HG02870 (cell line): ENCODE measurements around the gene MKLN1.

Experiments used
- ATAC-seq: cut with Tn5 transposase; IDR thresholded peaks from one replicate; pipeline ENCODE4 v1.9.1; 2021; ENCODE audit warnings: mild to moderate bottlenecking, moderate library complexity; ENCODE audit not compliant: unreplicated experiment

The MKLN1 gene

DNA sequence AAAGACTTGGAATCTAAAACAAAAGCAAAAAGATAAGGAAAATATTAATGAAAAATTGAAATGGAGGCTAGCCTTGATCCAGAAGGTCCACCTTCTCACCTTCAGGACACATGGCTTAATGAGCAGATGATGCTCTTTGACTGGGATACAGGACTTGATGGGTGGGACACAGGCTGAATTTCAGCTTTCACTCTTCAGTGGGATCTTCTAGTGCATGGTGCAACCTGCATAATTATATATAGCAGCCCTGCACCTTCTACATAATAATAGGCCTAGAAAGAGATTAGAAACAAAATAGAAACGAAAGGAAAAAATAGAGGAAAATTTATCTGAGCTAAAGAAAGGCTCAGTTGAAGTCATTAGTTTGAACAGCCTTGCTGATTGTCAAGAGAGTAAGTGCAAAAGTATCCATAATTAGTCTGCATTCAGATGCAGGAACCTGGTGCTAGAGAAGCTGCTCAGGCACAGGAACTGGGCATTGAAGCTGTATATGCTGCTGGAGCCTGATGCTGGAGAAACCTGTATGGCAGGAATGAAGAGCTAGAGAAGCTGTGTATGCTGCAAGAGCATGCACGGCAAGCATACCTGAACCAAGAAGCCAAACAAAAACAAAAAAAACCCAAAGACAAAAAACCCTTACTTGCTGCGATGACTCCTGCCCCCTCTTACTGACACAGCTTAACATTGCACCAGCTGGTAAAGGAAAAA is 19.4 kb downstream of the MKLN1 start:
- ATAC-seq, result no peak

DNA sequence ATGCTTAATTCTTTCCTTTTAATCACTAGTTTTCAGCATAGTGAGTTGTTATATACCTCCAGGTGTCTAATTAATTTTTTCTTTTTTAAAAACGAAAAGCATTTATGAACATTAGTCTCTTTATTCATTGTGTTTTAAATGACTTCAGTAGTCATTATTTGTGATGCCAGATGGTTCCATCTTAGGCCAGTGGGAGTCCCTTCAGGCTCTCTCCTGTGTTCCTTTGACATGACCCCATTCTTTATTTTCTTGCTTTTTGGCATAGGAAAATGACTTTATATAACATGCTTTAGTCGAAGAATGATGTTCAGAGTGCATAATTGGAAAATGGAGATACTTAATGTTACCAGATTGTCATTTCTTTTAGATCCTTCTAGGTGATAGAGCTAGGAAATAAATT is 24.4 kb downstream of the MKLN1 start:
- ATAC-seq, result no peak

DNA sequence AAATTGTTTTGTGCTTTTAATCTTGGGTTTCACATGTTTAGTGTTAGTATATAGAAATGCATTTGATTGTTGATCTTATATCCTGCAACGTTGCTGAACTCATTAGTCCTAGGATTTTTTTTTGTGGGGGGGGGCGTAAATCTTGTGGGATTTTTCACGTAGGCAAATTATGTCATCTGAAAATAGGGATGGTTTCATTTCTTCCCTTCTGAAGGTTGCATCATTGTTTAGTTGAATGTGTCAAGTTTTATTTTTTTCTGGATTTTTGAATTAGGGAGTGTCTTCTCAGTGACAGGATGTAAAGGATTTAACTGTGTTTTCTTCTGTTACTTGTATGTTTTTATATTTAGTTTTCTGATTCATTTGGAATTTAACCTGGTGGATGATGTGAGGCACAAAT is 26.7 kb downstream of the MKLN1 start:
- ATAC-seq, result no peak

DNA sequence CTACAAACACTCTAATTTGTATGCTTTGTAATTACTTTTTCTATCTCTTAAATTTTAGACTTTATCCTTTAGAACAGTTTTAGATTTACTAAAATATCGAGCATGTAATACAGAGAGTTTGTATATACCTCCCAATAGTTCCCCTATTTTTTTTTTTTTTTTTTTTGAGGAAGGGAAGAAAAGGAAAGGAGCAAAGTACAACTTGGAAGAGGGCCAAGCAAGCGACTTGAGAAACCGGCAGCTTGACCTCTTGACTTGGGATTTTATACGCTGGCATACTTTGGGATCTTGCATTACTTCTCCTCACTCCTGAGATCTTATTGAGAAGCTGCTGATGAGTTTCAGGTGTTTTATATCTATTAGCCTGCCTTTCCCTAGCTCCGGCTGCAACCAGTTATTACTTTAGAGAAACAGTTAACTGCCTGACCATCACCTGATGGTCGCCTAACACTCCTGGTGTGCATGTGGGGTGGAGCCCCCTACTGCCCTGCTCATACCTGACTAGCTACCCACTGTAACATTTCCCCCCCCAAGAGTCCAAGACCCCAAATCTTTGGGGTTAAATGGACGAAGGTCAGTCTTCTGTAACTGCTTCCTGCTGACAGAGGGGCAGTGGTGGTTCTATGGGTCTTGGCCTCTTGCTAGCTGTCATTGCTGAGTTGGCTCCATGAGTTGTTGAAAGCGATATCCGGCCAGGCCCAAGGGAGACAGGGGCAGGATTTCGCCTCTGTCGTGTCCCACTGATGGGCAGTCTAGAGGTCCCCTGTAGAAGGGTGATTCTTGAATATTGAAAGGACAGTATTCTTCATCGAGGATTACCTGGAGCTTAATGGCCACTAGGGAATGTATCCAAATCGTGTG is 28.5 kb downstream of the MKLN1 start:
- no peak for ATAC-seq

DNA sequence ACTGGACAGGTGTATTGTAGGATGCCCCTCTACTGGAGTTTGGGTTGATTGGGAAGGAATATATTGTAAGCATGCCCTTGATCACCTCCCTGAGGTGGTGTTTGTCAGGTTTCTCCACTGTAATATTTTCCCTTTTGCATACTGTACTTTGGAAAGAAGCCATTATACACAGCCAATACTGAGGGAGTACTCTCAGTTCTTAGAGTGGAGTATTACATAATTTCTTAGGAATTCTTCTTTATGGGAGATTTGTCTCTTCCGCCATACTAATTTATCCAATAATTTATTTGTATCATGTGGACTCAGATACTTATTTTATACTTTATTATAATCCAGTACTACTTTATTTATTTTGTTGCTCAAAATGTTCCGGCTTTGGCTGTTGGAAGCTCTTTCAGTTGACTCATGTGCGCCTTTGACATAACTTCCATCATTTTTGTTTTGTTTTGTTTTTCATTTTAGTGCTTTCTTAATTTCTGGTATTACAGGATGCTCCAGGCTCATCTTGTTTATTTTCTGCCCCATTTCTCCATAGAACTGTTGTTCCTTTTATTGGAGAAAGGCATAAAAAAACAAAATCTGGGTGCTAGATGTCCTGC is 29.7 kb downstream of the MKLN1 start:
- no peak for ATAC-seq

DNA sequence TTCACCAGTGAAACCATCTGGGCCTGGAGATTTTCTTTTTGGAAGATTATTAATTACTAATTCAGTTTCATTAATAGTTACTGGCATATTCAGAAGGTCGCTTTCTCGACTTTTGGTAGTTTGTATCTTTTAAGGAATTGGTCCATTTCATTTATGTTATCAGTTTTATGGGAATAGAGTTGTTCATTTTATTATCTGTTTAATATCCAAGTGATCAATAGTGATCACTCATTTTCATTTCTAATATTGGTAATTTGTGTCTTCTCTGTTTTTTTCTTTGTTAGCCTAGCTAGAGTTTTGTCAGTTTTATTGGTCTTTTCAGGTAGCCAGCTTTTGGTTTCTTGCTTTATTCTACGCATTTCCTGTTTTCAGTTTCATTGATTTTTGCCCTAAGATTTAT is 31.0 kb downstream of the MKLN1 start:
- ATAC-seq, result no peak

DNA sequence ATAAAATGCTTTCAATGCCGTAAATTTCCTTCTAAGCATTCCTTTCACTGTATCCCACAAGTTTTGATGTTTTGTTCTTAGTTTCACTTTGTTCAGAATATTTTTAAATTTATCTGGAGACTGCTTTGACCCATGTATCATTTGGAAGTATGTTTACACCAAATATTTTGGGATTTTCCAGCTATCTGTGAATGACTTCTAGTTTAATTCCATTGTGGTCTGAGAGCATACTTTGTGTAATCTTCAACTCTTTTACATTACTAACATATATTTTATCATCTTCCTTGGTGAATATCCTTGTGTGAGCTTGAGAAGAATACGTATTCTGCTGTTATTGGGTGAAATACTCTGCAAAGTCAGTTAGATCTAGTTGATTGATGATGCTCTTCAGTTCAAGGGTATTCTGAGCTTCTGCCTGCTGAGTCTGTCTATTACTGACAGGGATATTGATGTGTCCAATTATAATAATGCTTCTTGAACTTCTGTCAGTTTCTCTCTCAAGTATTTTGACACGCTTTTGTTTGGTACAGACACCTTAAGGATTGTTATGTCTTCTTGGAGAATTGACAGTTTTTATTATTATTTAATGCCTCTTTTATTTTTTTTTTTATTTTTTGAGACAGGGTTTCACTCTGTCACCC is 31.6 kb downstream of the MKLN1 start:
- no peak for ATAC-seq

DNA sequence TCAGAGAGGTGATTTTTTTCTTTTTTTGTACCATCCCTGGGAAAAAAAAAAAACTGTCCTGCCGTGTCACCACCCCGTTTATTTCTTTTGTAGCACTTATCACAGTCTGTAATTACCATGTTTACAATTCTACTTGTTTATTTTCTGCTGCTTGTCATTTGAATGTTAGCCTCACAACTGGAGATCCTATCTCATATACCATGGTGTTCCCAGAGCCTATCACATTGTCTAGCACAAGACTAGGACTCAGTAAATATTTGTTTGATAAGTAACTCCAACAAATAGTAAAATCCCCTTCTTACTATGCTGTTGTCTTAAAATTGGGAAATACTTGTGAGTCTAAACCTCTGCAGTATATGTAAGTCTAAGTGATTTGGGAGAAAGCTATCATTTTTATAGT is 36.0 kb downstream of the MKLN1 start:
- no peak for ATAC-seq

DNA sequence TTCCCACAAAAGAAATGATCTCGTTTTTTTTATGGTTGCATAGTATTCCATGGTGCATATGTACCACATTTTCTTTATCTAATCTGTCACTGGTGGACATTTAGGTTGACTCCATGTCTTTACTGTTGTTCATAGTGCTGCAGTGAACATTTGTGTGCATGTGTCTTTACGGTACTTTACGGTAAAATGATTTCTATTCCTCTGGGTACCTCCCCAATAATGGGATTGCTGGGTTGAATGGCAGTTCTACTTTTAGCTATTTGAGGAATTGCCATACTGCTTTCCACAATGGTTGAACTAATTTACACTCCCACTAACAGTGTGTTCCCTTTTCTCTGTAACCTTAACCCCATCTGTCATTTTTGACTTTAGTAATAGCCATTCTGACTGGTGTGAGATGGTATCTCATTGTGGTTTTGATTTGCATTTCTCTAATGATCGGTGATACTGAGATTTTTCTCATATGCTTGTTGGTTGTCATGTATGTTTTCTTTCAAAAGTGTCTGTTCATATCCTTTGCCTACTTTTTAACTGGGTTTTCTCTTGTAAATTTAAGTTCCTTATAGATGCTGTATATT is 37.2 kb downstream of the MKLN1 start:
- ATAC-seq, result no peak

DNA sequence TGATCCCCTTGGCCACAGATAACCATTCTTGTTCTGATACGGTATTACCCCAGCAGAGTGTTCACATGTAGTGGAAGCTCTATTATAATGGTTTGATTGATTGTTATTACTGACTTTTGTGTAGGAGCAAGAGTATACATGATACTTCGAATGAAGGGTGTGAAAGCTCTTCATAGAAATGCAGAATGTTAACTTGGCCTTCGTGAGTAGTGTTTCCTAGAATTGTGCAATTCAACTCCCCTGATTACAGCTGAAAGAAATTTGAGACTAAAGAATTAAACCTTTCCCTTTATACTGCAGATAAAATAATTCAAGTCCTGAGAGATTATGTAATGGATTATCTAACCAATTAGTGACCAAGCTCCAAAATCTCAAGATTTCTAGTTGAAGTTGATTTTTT is 38.2 kb downstream of the MKLN1 start:
- ATAC-seq, result no peak

DNA sequence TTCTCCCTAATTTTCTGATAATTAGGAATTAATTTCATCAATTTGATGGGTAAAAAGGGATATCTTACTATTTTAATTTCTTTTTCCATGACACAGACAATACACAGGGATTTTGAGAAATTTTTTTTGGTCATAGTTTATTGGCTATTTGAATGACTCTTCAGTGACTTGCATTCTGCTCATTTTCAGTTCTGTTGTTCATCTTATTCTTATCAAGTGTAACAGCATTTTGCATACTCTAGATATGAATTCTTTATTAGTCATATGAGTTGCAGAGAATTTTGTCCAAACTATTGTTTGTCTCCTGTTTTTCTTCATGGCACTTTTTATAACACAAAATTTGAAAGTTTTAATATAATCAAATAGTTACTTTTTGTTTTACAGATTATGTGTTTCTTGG is 41.7 kb downstream of the MKLN1 start:
- ATAC-seq, result no peak

DNA sequence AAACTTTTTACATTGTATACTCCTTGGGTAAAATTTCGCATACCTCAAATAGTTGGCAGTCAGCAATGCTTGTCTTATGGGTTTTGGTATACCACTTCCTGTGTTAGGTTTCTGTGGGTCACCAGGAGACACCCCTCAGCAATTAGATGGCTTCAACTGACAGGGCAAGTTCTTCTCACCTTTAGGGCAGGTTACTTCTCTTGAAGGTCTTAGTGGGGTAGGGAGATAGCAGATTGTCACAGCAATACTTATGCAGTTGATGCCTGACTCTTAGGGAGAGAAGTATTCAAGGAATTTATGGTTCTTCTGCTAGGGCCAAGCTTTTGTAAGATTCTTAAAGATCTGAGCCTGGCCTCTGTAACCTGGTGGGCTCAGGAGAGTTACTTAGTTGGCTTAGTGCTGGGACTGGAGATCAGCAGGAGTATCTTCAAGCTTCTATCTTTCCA is 42.9 kb downstream of the MKLN1 start:
- ATAC-seq, result peak; percentile 66

DNA sequence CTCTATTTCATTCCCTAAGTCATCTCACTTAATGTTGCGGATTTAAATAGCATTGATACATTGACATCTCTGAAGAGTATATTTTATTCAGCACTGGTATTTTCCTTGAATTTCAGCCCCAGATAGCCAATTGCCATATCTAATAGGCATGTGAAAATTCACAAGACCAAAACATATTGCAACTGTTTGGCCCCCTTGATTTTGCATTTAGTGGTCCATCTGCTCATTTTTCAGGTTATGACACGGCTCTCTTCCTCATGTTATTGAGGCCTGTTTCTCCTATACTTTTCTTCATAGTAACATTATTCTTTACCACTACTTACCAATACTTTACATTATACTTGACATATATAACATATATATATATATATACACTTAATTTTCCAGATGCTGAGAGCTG is 43.7 kb downstream of the MKLN1 start:
- no peak for ATAC-seq

DNA sequence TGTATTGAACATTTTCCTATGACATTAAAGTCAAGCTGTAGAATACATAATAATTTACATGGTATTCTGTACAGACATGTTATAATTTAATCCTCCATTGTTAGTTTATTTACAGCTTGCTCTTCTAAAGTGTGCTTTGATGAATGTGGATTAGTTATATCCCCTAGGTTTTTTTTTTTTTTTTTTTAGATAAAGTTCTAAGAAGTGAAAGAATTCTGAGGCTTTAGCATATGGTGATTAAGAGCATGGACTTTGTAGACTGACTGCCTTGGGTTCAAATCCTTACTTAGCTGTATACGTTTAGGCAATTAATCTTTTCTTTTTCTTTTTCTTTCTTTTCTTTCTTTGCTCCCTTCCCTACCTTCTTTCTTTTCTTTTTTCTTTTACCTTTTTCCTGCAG is 44.9 kb downstream of the MKLN1 start:
- no peak for ATAC-seq

DNA sequence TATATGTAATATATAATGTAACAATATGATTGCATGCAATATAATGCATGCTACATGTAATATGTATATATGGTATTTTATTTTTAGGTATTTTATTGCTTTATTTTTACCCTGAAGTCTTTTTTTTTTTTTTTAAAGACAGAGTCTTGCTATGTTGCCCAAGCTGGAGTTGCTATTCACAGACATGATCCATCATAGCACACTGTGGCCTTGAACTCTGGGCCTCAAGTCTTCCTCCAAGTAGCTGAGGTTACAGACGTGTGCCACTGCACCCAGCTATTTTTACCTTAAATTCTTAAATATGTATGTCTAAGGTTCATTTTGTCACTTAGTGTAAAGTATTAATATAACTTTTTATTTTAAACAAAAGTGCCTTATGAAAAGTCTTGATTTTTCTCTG is 47.1 kb downstream of the MKLN1 start:
- no peak for ATAC-seq

DNA sequence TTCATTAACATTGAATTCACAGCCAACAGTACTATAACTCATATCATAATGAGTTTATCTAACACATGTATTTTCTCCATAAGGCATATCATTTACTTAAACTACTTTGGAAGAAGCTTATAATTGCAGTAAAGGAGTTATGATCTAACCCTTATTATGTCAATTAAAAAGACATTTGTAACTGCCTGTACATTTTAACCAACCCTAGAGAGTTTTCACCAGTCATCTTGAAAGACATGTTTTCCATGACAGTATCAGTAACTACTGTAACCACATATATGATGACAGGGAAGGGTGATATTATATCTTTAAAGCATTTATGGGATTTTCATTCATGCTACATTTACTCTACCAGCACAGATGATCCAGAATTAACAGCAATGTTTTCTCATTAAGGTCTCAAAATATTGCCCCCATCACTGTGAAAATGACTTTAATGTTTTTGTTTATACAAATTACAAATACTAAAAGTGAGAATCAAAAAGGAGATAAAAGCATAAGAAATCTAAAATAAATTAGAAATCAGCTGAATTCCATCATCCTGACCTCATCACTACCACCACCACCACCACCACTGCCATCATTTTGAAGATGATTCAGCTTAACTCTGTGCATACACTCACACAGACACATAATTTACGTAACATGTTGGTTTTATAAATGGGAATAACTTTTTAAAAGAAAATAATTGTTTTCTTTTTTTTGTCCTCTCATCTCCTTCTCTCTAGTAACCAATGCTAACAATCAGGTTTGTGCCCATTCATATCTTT is 53.6 kb downstream of the MKLN1 start:
- no peak for ATAC-seq

DNA sequence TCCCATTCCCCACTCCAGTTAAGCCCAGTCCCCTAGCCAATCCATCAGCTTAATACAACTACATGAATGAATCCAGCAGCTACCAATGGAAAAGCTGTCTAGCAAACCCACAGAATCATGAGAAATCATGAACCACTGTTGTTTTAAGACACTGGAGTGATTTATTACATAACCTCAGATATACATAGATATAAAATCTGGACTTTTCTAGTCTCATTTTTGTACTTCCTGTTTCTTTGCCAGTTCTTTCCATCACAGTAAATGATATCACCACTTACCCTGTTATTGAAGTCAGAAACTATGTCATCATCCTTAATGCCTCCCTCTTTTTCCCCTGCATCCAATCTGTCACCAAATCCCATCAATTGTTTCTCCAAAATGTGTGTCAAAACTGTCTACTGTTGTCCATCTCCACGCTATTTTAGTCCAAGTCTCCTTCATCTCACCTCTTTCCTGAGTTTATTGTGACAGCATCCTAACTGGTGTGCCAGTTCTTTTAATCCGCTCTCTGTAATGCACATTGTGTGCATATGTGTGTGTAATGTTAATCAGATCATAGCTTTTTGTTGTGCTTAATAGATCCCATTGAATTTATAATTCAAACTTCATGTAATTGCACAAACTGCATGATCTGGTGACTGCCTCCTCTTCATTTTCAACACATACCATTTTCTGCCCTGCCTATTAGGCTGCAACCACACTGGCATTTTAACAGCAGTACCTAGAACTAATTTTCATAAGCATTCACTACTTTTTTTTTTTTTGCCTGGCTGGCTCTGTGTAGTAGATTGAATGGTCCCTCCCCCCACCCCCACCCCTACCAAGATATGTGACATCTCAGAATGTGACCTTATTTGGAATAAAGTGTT is 56.0 kb downstream of the MKLN1 start:
- no peak for ATAC-seq

DNA sequence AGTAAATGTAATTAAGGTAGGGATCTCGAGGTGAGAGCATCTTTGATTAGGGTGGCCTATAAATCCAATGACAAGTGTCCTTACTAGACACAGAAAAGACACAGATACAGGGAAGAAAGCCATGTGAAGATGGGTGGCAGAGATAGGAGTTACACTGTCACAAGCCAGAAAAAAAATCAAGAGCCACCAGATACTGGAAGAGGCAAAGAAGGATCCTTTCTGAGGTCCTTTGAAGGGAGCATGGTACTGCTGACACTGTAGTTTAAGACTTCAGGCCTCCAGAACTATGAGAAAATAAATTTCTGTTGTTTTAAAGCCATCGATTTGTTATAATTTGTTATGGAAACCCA is 56.6 kb downstream of the MKLN1 start:
- no peak for ATAC-seq

DNA sequence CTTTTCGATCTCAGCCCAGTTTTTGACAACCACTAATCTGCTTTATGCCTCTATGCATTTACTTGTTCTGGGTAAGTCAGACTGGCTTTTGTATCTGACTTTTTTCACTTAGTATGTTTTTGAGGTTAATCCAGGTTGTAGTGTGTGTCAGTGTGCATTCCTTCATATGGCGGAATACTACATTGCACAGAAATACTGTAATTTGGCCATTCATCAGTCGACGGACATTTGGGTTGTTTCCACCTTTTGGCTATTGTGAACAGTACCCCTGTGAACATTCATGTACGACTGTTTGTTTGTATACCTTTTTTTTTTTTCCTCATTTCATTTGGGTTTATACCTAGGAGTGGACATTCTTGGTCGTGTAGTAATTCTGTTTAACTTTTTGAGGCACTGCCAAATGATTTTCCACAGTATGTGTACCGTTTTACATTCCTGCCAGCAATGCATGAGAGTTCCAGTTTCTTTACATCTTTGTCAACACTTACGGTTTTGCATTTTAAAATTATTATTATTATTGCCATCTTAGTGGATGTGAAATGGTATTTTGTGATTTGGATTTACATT is 57.4 kb downstream of the MKLN1 start:
- no peak for ATAC-seq
